Hepatocyte (in vitro differentiated cells): ENCODE data around the gene FRMD4B.

ENCODE experiments used
- CTCF ChIP-seq: fragments of 200-600 bp; sonication (generic); IDR thresholded peaks from 2 replicates; pipeline ENCODE4 v1.5.1; 2016; ENCODE audit warnings: antibody characterized with exemption, mild to moderate bottlenecking; ENCODE audit not compliant: poor library complexity
- EZH2 ChIP-seq: fragments of 200-600 bp; sonication (generic); IDR thresholded peaks from 2 replicates; pipeline ENCODE4 v1.6.1; 2016; ENCODE audit warnings: antibody characterized with exemption, mild to moderate bottlenecking, borderline replicate concordance

DNA sequence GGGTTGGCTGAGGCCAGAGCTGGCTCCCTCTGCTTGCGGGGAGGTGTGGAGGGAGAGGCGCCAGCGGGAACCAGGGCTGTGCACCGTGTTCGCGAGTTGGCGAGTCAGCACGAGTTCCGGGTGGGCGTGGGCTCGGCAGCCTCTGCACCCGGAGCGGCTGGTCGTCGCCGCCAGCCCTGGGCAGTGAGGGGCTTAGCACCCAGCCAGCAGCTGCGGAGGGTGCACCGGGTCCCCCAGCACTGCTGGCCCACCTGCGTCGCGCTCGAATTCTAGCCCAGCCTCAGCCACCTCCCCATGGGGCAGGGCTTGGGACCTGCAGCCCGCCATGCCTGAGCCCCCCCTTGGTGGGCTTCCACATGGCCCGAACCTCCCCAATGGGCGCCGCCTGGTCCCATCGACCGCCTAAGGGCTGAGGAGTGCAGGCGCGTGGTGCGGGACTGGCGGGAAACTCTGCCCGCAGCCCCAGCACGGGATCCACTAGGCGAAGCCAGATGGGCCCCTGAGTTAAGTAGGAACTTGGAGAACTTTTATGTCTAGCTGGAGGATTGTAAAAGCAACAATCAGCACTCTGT is 125.6 kb downstream of the FRMD4B start:
- TF ChIP-seq EZH2 (no peak), CTCF (no peak)
